ENCODE results near the gene HBE1. TPM values are rescaled to one million over a fixed set of nuclear protein-coding genes. Genes with fewer than 3 reads are reported as not detected.

Gene HBE1
- total RNA-seq, 2 donors from 2014 or later: not detected

- no peak for DNase-seq (ENCODE audit: low spot score)
- Mint-ChIP-seq H3K27me3 (no peaks in the 10 kb centered on the region), H3K4me1 (ENCODE audit: low read depth in 2 of 2) (no peaks in the 10 kb centered on the region), H3K27ac (no peak overlapping the region), H3K9me3 (no peaks in the 10 kb centered on the region), H3K4me3 (no peak overlapping the region), H3K36me3 (no peaks in the 10 kb centered on the region)
- no peak for ATAC-seq
Observed at GRCh38 chr11:5230266-5230665, 39.5 kb downstream of the HBE1 start.

DNA sequence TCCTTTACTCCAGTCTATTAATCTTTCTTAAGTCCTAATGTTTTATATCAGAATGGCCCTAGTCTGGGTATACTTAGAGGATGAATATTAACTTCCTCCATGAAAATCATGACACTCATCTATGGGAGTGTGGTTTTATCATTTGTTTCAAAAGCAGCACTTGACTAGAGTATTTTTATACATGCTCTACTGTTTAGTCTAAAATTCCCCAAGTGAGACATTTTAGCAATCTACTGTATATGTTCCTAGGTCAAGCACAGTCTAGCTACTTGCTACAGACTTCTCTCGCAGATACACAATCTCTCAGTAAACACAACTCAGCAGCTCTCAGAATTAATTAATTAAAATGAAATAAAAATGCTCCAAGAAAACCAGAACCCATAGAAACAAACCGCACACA lies 39.9 kb downstream of the HBE1 start:
- DNase-seq (ENCODE audit: low spot score): no peak
- Mint-ChIP-seq H3K9me3 (no peaks in the 10 kb centered on the region), H3K4me1 (ENCODE audit: low read depth in 2 of 2) (no peaks in the 10 kb centered on the region), H3K27ac (no peak overlapping the region), H3K27me3 (no peaks in the 10 kb centered on the region), H3K36me3 (no peaks in the 10 kb centered on the region), H3K4me3 (no peak overlapping the region)
- ATAC-seq: no peak

GRCh38 chr11:5229356-5229755 lies 40.4 kb downstream of the HBE1 start:
- H3K27ac Mint-ChIP-seq: no peak overlapping the region
- H3K4me3 Mint-ChIP-seq: no peak overlapping the region
- ATAC-seq (no peak), DNase-seq (ENCODE audit: low spot score) (no peak)
- H3K4me1 Mint-ChIP-seq (ENCODE audit: low read depth in 2 of 2): no peaks in the 10 kb centered on the region
- no peaks in the 10 kb centered on the region for H3K36me3 Mint-ChIP-seq
- no peaks in the 10 kb centered on the region for H3K27me3 Mint-ChIP-seq
- H3K9me3 Mint-ChIP-seq: no peaks in the 10 kb centered on the region

DNA sequence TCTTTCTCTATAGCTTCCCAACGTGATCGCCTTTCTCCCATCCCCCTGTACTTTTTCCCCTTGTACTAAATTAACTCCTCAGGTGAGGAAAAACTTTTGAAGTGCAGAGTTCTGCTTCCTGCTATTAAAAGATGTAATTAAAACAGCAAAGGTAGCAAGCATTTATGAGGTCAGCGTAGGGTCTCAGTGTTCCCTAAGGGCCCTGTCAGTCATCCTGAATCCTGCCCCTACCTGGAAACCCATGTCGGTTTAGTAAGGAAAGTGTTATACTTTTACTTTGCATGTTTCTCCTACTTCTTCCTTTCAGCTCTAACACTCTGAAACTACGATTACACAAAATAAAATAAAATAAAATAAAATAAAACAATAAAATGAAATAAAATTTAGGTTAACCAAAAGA lies 41.6 kb downstream of the HBE1 start:
- H3K27ac Mint-ChIP-seq: no peak overlapping the region

DNA sequence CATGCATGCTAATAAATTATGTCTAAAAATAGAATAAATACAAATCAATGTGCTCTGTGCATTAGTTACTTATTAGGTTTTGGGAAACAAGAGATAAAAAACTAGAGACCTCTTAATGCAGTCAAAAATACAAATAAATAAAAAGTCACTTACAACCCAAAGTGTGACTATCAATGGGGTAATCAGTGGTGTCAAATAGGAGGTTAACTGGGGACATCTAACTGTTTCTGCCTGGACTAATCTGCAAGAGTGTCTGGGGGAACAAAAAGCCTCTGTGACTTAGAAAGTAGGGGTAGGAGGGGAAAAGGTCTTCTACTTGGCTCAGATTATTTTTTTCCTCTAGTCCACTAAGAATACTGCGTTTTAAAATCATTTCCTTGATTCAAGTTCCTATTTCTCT lies 42.1 kb downstream of the HBE1 start:
- Mint-ChIP-seq H3K36me3 (no peaks in the 10 kb centered on the region), H3K27ac (no peak overlapping the region), H3K27me3 (no peaks in the 10 kb centered on the region), H3K4me3 (no peak overlapping the region), H3K4me1 (ENCODE audit: low read depth in 2 of 2) (no peaks in the 10 kb centered on the region), H3K9me3 (no peaks in the 10 kb centered on the region)
- DNase-seq (ENCODE audit: low spot score) (no peak), ATAC-seq (no peak)

More for the DNA sequence above, 41.6 kb downstream of the HBE1 start:
- no peaks in the 10 kb centered on the region for H3K36me3 Mint-ChIP-seq
- ATAC-seq (no peak), DNase-seq (ENCODE audit: low spot score) (no peak)
- H3K4me1 Mint-ChIP-seq (ENCODE audit: low read depth in 2 of 2): no peaks in the 10 kb centered on the region
- no peaks in the 10 kb centered on the region for H3K27me3 Mint-ChIP-seq
- H3K9me3 Mint-ChIP-seq: no peaks in the 10 kb centered on the region
- H3K4me3 Mint-ChIP-seq: no peak overlapping the region

DNA sequence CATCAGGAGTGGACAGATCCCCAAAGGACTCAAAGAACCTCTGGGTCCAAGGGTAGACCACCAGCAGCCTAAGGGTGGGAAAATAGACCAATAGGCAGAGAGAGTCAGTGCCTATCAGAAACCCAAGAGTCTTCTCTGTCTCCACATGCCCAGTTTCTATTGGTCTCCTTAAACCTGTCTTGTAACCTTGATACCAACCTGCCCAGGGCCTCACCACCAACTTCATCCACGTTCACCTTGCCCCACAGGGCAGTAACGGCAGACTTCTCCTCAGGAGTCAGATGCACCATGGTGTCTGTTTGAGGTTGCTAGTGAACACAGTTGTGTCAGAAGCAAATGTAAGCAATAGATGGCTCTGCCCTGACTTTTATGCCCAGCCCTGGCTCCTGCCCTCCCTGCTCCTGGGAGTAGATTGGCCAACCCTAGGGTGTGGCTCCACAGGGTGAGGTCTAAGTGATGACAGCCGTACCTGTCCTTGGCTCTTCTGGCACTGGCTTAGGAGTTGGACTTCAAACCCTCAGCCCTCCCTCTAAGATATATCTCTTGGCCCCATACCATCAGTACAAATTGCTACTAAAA lies 42.9 kb downstream of the HBE1 start, which contains the start of gene HBB:
Gene HBB, minus strand, starts transcription at position 340 of the 579 bp plus-strand sequence. Its CDS starts 50 bp downstream, at position 290.
- H3K4me1 Mint-ChIP-seq (ENCODE audit: low read depth in 2 of 2): no peaks in the 10 kb centered on the region
- H3K27me3 Mint-ChIP-seq: no peaks in the 10 kb centered on the region
- DNase-seq (ENCODE audit: low spot score): no peak
- H3K4me3 Mint-ChIP-seq: no peak within 1 kb of the TSS
- peak; percentile 6 to 36 for ATAC-seq
- no peak within 1 kb of the TSS for H3K27ac Mint-ChIP-seq
- H3K9me3 Mint-ChIP-seq: no peaks in the 10 kb centered on the region
- no peaks in the 10 kb centered on the region for H3K36me3 Mint-ChIP-seq

DNA sequence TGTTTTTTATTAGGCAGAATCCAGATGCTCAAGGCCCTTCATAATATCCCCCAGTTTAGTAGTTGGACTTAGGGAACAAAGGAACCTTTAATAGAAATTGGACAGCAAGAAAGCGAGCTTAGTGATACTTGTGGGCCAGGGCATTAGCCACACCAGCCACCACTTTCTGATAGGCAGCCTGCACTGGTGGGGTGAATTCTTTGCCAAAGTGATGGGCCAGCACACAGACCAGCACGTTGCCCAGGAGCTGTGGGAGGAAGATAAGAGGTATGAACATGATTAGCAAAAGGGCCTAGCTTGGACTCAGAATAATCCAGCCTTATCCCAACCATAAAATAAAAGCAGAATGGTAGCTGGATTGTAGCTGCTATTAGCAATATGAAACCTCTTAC lies 44.3 kb downstream of the HBE1 start:
- DNase-seq (ENCODE audit: low spot score): no peak

GRCh38 chr11:5224538-5225479 lies 44.9 kb downstream of the HBE1 start:
- no peak for DNase-seq (ENCODE audit: low spot score)
- Mint-ChIP-seq H3K27ac (no peak overlapping the region), H3K36me3 (no peaks in the 10 kb centered on the region), H3K4me3 (no peak overlapping the region), H3K27me3 (no peaks in the 10 kb centered on the region), H3K4me1 (ENCODE audit: low read depth in 2 of 2) (no peaks in the 10 kb centered on the region), H3K9me3 (no peaks in the 10 kb centered on the region)
- ATAC-seq: no peak

More for the DNA sequence above, 44.3 kb downstream of the HBE1 start:
- H3K27me3 Mint-ChIP-seq: no peaks in the 10 kb centered on the region
- no peaks in the 10 kb centered on the region for H3K36me3 Mint-ChIP-seq
- no peak overlapping the region for H3K4me3 Mint-ChIP-seq
- H3K27ac Mint-ChIP-seq: no peak overlapping the region
- no peaks in the 10 kb centered on the region for H3K9me3 Mint-ChIP-seq
- no peaks in the 10 kb centered on the region for H3K4me1 Mint-ChIP-seq (ENCODE audit: low read depth in 2 of 2)
- no peak for ATAC-seq

DNA sequence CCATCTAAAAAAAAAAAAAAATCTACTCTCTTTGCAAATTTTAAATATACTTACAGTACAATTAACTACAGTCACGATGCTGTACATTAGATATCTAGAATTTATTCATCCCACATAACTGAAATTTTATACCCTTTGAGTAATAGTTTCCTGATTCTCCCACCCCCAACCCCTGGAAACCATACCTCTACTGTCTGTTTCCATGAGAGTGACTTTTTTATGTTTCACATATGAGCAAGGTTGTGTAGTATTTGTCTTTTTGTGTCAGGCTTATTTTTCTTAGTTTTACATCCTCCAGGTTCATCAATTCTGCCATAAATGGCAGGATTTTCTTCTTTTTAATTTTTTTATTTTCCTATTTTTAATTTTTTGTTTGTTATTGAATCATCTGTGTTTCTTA lies 46.1 kb downstream of the HBE1 start:
- no peak overlapping the region for H3K4me3 Mint-ChIP-seq
- ATAC-seq (no peak), DNase-seq (ENCODE audit: low spot score) (no peak)
- no peak overlapping the region for H3K27ac Mint-ChIP-seq
- no peaks in the 10 kb centered on the region for H3K9me3 Mint-ChIP-seq
- no peaks in the 10 kb centered on the region for H3K36me3 Mint-ChIP-seq
- no peaks in the 10 kb centered on the region for H3K4me1 Mint-ChIP-seq (ENCODE audit: low read depth in 2 of 2)
- H3K27me3 Mint-ChIP-seq: no peaks in the 10 kb centered on the region

GRCh38 chr11:5223146-5223545 lies 46.6 kb downstream of the HBE1 start:
- H3K4me3 Mint-ChIP-seq: no peak overlapping the region
- no peak overlapping the region for H3K27ac Mint-ChIP-seq
- no peaks in the 10 kb centered on the region for H3K4me1 Mint-ChIP-seq (ENCODE audit: low read depth in 2 of 2)
- H3K9me3 Mint-ChIP-seq: no peaks in the 10 kb centered on the region
- DNase-seq (ENCODE audit: low spot score) (no peak), ATAC-seq (no peak)
- H3K36me3 Mint-ChIP-seq: no peaks in the 10 kb centered on the region
- no peaks in the 10 kb centered on the region for H3K27me3 Mint-ChIP-seq

Other genes starting within 250 kb of the HBE1 start
- not detected for gene OR52J3, start 223.4 kb downstream of the HBE1 start, total RNA-seq
- gene OR52E2, start 210.3 kb downstream of the HBE1 start, total RNA-seq: not detected
- gene OR52E1, start 200.4 kb downstream of the HBE1 start, total RNA-seq: not detected
- gene OR52A5, start 131.6 kb downstream of the HBE1 start, total RNA-seq: not detected
- not detected for gene OR52A1, start 115.2 kb downstream of the HBE1 start, total RNA-seq
- not detected for gene OR51V1, start 69.3 kb downstream of the HBE1 start, total RNA-seq
- gene HBB, start 42.9 kb downstream of the HBE1 start, total RNA-seq: not detected
- gene HBD, start 35.5 kb downstream of the HBE1 start, total RNA-seq: not detected
- not detected for gene HBG1, start 20.1 kb downstream of the HBE1 start, total RNA-seq
- not detected for gene HBG2, start 15.2 kb downstream of the HBE1 start, total RNA-seq
- gene OR51B4, start 32.0 kb upstream of the HBE1 start, total RNA-seq: not detected
- gene OR51B2, start 54.4 kb upstream of the HBE1 start, total RNA-seq: not detected
- gene OR51B5, start 73.6 kb upstream of the HBE1 start, total RNA-seq: not detected
- not detected for gene OR51B6, start 81.6 kb upstream of the HBE1 start, total RNA-seq
- gene OR51M1, start 113.9 kb upstream of the HBE1 start, total RNA-seq: not detected
- not detected for gene OR51Q1, start 152.2 kb upstream of the HBE1 start, total RNA-seq
- gene OR51I1, start 171.6 kb upstream of the HBE1 start, total RNA-seq: not detected
- not detected for gene OR51I2, start 179.4 kb upstream of the HBE1 start, total RNA-seq
- gene OR52D1, start 218.7 kb upstream of the HBE1 start, total RNA-seq: not detected
- not detected for gene UBQLN3, start 240.0 kb upstream of the HBE1 start, total RNA-seq
- gene UBQLNL, start 246.8 kb upstream of the HBE1 start, total RNA-seq: under 1 TPM in 1 of 2 donors, not detected in 1; 0.17 TPM